HFFc6 (cell line): ENCODE results near the gene FBN1. TPM values are rescaled to one million over a fixed set of nuclear protein-coding genes. Genes with fewer than 3 reads are reported as not detected.
A peak's percentile ranks its signal among the peaks of the same experiment; 100 is the strongest.

Experiments
- DNase-seq: peaks from one replicate; pipeline ENCODE4 v3.0.0-alpha.2; 2018
- H3K27ac Mint-ChIP-seq: 2 replicates; pipeline ENCODE4 v1.8.0; 2020; ENCODE audit warnings: mild to moderate bottlenecking, mixed read lengths
- H3K27me3 Mint-ChIP-seq: 2 replicates; pipeline ENCODE4 v1.8.0; 2021; ENCODE audit warnings: mild to moderate bottlenecking, moderate library complexity, mixed read lengths; ENCODE audit not compliant: insufficient read depth
- H3K36me3 Mint-ChIP-seq: 2 replicates; pipeline ENCODE4 v1.8.0; 2021; ENCODE audit warnings: low read depth, mixed read lengths
- H3K4me1 Mint-ChIP-seq: 2 replicates; pipeline ENCODE4 v1.8.0; 2020; ENCODE audit warnings: low read depth, mixed read lengths
- H3K4me3 Mint-ChIP-seq: 2 replicates; pipeline ENCODE4 v1.8.0; 2020; ENCODE audit warnings: mild to moderate bottlenecking, moderate library complexity, mixed read lengths
- H3K9me3 Mint-ChIP-seq: 2 replicates; pipeline ENCODE4 v1.8.0; 2020; ENCODE audit warnings: mild to moderate bottlenecking, mixed read lengths
- total RNA-seq, 6 experiments: library from RNA; stranded (reverse); fragmentation: NEBNext Ultra II Directional; extraction: Animal tissue kit (Norgen Biotek cat#: 25700); gene quantifications; 2 replicates in 1 of 6; 3 replicates in 5 of 6; pipeline ENCODE4 v1.2.3, GENCODE V29; 2021
- TF ChIP-seq, protein P1 (sequence below): fragments of 200-600 bp; sonication (generic); IDR thresholded peaks from 2 replicates; pipeline ENCODE4 v1.5.0; 2021; ENCODE audit warnings: antibody characterized with exemption, mild to moderate bottlenecking

Gene FBN1
- total RNA-seq, 6 experiments from 2014 or later, result 584 to 754 (median 609) TPM

- Mint-ChIP-seq H3K4me3 (no peak overlapping the region), H3K9me3 (no peaks in the 10 kb centered on the region), H3K4me1 (peaks cover 92% of the 10 kb centered on the region), H3K36me3 (peaks cover 54% of the 10 kb centered on the region), H3K27me3 (peaks cover 2% of the 10 kb centered on the region; the same call in 1 of the 2 replicates), H3K27ac (peak overlapping the region; percentile 58)
- TF ChIP-seq, protein P1, sequence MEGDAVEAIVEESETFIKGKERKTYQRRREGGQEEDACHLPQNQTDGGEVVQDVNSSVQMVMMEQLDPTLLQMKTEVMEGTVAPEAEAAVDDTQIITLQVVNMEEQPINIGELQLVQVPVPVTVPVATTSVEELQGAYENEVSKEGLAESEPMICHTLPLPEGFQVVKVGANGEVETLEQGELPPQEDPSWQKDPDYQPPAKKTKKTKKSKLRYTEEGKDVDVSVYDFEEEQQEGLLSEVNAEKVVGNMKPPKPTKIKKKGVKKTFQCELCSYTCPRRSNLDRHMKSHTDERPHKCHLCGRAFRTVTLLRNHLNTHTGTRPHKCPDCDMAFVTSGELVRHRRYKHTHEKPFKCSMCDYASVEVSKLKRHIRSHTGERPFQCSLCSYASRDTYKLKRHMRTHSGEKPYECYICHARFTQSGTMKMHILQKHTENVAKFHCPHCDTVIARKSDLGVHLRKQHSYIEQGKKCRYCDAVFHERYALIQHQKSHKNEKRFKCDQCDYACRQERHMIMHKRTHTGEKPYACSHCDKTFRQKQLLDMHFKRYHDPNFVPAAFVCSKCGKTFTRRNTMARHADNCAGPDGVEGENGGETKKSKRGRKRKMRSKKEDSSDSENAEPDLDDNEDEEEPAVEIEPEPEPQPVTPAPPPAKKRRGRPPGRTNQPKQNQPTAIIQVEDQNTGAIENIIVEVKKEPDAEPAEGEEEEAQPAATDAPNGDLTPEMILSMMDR, result no peak
- no peak for DNase-seq
Measured at GRCh38 chr15:48625126-48625525, 20.4 kb downstream of the FBN1 start.

GRCh38 chr15:48624700-48625099 is 20.8 kb downstream of the FBN1 start:
- no peak for DNase-seq
- Mint-ChIP-seq H3K9me3 (no peaks in the 10 kb centered on the region), H3K4me1 (peaks cover 92% of the 10 kb centered on the region), H3K27ac (peak overlapping the region; percentile 58), H3K36me3 (peaks cover 54% of the 10 kb centered on the region), H3K27me3 (peaks cover 2% of the 10 kb centered on the region; the same call in 1 of the 2 replicates), H3K4me3 (no peak overlapping the region; the same call in 1 of the 2 replicates)
- TF ChIP-seq, protein P1, result no peak

DNA sequence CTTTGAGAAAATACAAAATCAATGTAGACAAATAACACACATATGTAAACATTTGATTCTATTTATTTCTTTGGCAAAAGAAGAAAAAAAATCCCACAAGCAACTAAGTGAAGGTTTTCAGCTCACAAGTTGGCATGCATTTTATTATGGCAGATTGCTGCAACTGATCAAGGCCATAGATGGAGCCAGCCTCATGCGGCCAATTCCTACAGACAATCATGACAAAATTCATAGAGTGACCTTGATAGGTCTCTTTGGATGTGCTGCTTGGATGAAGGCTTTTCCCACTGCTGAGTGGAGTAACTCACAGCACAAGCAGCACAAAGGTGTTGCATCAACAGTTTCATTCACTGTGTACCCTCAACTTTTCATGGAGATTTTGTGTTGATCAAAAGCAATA is 22.1 kb downstream of the FBN1 start:
- Mint-ChIP-seq H3K27ac (peak overlapping the region; percentile 58), H3K4me1 (peaks cover 92% of the 10 kb centered on the region), H3K36me3 (peaks cover 55% of the 10 kb centered on the region), H3K4me3 (no peak overlapping the region), H3K27me3 (peaks cover 2% of the 10 kb centered on the region), H3K9me3 (no peaks in the 10 kb centered on the region)
- TF ChIP-seq, protein P1, result no peak
- DNase-seq, result no peak

DNA sequence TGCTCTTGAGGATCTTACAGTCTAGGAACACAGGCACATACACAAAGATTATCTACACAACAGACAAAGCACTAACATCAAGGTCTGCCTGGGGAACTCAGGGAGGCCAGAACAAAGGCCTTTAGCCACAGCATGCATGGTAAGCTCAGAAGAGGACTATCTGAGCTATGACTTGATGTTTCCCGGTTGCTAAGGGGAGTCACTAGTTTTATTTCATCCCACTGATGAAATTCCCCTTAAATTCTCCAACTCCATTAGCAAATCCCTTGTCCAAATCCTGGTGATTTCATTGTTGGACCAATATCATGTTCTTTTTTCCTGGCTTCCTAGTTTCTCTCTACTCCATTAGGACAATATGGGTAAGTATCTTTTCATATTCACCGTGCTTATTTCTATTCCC is 23.3 kb downstream of the FBN1 start:
- peak overlapping the region; percentile 83 for H3K27ac Mint-ChIP-seq
- no peak overlapping the region for H3K4me3 Mint-ChIP-seq
- peaks cover 92% of the 10 kb centered on the region for H3K4me1 Mint-ChIP-seq
- no peaks in the 10 kb centered on the region for H3K9me3 Mint-ChIP-seq
- H3K36me3 Mint-ChIP-seq, result peaks cover 60% of the 10 kb centered on the region
- DNase-seq, result no peak
- peaks cover 2% of the 10 kb centered on the region for H3K27me3 Mint-ChIP-seq
- TF ChIP-seq, protein P1, result no peak

GRCh38 chr15:48619446-48619845 is 26.1 kb downstream of the FBN1 start:
- TF ChIP-seq, protein P1, result no peak

GRCh38 chr15:48617619-48618018 is 27.9 kb downstream of the FBN1 start:
- H3K36me3 Mint-ChIP-seq, result peaks cover 77% of the 10 kb centered on the region
- peak overlapping the region; percentile 73 for H3K27ac Mint-ChIP-seq
- H3K4me1 Mint-ChIP-seq, result peaks cover 95% of the 10 kb centered on the region
- H3K4me3 Mint-ChIP-seq, result peak overlapping the region; percentile 39; the same call in 1 of the 2 replicates
- TF ChIP-seq, protein P1, result no peak
- no peak for DNase-seq
- H3K9me3 Mint-ChIP-seq, result no peaks in the 10 kb centered on the region
- H3K27me3 Mint-ChIP-seq, result peaks cover 4% of the 10 kb centered on the region

More at GRCh38 chr15:48619446-48619845, 26.1 kb downstream of the FBN1 start:
- Mint-ChIP-seq H3K27me3 (peaks cover 2% of the 10 kb centered on the region), H3K4me1 (peaks cover 93% of the 10 kb centered on the region), H3K9me3 (no peaks in the 10 kb centered on the region), H3K27ac (peak overlapping the region; percentile 42), H3K36me3 (peaks cover 64% of the 10 kb centered on the region), H3K4me3 (no peak overlapping the region)
- no peak for DNase-seq
